ENCODE data around the gene CYP46A1.

DNA sequence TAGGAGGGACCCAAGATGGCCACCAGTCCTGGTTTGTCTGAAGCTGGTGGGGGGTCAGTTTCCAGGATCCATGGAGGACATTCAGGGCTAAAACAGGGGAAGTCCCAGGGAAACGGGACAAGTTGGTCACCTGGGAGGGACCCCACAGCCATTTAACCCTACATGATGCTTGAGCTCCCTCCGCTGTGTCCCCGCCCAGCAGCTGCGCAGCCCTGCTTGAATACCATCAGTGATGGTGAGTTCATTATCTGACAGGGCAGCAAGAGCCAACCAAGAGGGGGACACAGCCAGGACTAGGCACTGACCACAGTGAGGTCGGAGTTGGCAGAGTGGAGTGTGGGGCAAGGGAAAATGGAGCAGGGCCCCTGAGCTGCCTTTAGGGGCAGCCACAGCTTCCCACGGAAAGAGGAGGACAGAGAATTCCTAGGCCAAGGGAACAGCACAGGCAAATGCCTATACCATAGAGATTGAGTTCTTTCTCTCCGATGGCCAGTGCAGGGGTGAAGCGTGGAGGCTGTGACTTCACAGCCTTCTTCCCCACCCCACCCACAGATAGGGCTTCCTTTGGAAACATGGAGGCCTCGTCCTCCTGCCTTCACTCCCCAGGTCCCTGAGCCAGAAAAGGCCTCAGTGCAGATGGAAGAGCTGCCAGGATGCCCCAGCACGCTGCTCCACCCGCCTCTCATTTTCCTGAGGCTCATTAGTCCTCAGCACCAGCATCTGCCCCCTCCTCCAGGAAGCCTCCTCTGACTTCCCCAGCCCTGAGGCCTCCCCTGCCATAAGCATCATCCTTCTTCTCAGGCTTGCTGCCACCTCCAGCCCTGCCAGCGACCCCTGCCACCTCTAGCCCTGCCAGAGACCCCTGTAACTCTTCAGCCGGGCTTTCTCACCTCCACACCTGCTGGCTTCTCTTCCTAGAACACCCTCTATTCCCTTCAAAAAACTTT is 51.4 kb downstream of the CYP46A1 start:
- no peak for TF ChIP-seq CTCF (IDR thresholded peaks at IDR 0.05)
- no peak for TF ChIP-seq EZH2 (IDR thresholded peaks at IDR 0.05; ENCODE audit: borderline replicate concordance, insufficient read depth, low read depth, low read length, poor library complexity, severe bottlenecking)

All from B cell (primary cell).